Gastrocnemius medialis (tissue), 4 donors: ENCODE measurements around the gene RNF19B. TPM values are rescaled to one million over a fixed set of nuclear protein-coding genes. Genes with fewer than 3 reads are reported as not detected.

Experiments
- ATAC-seq, 2 donors: fragments of 150-250 bp; one replicate each; pipeline ENCODE4 v1.9.1; 2016
- DNase-seq, 2 donors: peaks; one replicate each; pipeline ENCODE4 v3.0.0-alpha.2; 2019
- H3K27ac ChIP-seq, 4 donors: fragments of 200-600 bp; sonication (generic); 1 replicate in 1 of 4; 2 replicates in 3 of 4; pipeline ENCODE4 v1.5.1; 2016 to 2018; ENCODE audit warnings: mild to moderate bottlenecking in 2 of 4, moderate library complexity in 1 of 4
- H3K27me3 ChIP-seq, 3 donors: fragments of 200-600 bp; sonication (generic) in 2 of 3; 1 replicate in 1 of 3; 2 replicates in 2 of 3; pipeline versions ENCODE4 v1.5.1 to v1.6.0; 2016 to 2019; ENCODE audit warnings: mild to moderate bottlenecking in 1 of 3, moderate library complexity in 1 of 3
- H3K36me3 ChIP-seq, 2 donors: fragments of 200-600 bp; sonication (generic) in 1 of 2; one replicate each; pipeline ENCODE4 v1.5.1; 2017 to 2018
- H3K4me1 ChIP-seq, 2 donors: fragments of 200-600 bp; sonication (generic) in 1 of 2; one replicate each; pipeline ENCODE4 v1.5.1; 2016 to 2017; ENCODE audit warnings: mild to moderate bottlenecking in 2 of 2
- H3K4me3 ChIP-seq, 4 donors: fragments of 200-600 bp; sonication (generic) in 3 of 4; 1 replicate in 1 of 4; 2 replicates in 3 of 4; pipeline ENCODE4 v1.5.1; 2016 to 2019; ENCODE audit warnings: mild to moderate bottlenecking in 2 of 4
- H3K9me3 ChIP-seq, 3 donors: fragments of 200-600 bp; sonication (generic) in 2 of 3; 1 replicate in 1 of 3; 2 replicates in 2 of 3; pipeline ENCODE4 v1.5.1; 2016 to 2019
- CTCF ChIP-seq, 5 experiments: fragments of 450-650 bp in 3 of 5; fragments of 200-600 bp in 2 of 5; sonication (generic) in 2 of 5; IDR thresholded peaks in 4 of 5; conservative IDR thresholded peaks in 1 of 5; 1 replicate in 4 of 5; 2 replicates in 1 of 5; pipeline ENCODE4 v1.5.1; 2016 to 2019; ENCODE audit warnings: antibody characterized with exemption in 5 of 5, mild to moderate bottlenecking in 3 of 5, moderate library complexity in 3 of 5
- POLR2A ChIP-seq, 2 donors: fragments of 450-650 bp; IDR thresholded peaks; one replicate each; pipeline ENCODE4 v1.6.1; 2017; ENCODE audit warnings: antibody characterized with exemption in 2 of 2, mild to moderate bottlenecking in 2 of 2, moderate library complexity in 2 of 2
- in situ Hi-C, 4 donors: fragments of 200-750 bp; cut with MboI; loops; one replicate each; pipeline versions ENCODE4 v1.15.0 to v1.8.0; 2017; ENCODE audit warnings: low sequenced_read_pairs in 4 of 4
- intact Hi-C: fragments of 100-400 bp; cut with DNase I; formaldehyde crosslinking; loops from one replicate; pipeline ENCODE4 v1.15.1; 2023; ENCODE audit warnings: low total_unique reads
- total RNA-seq, 4 donors: library from RNA; depleted of rRNA; stranded (reverse); fragments of >200 nt; gene quantifications; one replicate each; pipeline versions ENCODE4 v1.1.0 to v1.2.3, GENCODE V29; 2016

The RNF19B gene
- total RNA-seq, 4 donors from 2014 or later = 22.7 to 34.4 (median 28.6) TPM

- peaks cover 0 to 2% (median 0%) of the 10 kb centered on the region in 3 donors for H3K9me3 ChIP-seq
- TF ChIP-seq CTCF (IDR thresholded peaks at IDR 0.05 in 4 of 5, conservative IDR thresholded peaks at IDR 0.05 in 1 of 5) (no peak), POLR2A (IDR thresholded peaks at IDR 0.05) (no peak)
- in situ Hi-C loops = no loop called here
- H3K4me1 ChIP-seq = peaks cover 22 to 29% of the 10 kb centered on the region in 2 donors
- no peak for ATAC-seq
- H3K4me3 ChIP-seq = no peak overlapping the region
- H3K36me3 ChIP-seq = no peaks in the 10 kb centered on the region
- H3K27ac ChIP-seq = no peak overlapping the region
- peaks cover 0 to 3% (median 0%) of the 10 kb centered on the region in 3 donors for H3K27me3 ChIP-seq
- DNase-seq = no peak
- intact Hi-C loops = loop anchor here (5.0 kb wide), 2 partner anchors 46 to 76 kb away; partner anchors contain the start of gene AK2
These were observed 3.7 kb downstream of the RNF19B start for GRCh38 chr1:32960819-32961355.

GRCh38 chr1:32960342-32960741 is 4.3 kb downstream of the RNF19B start:
- H3K9me3 ChIP-seq = no peaks in the 10 kb centered on the region
- DNase-seq = no peak
- H3K27ac ChIP-seq = no peak overlapping the region
- intact Hi-C loops = loop anchor here (5.0 kb wide), 2 partner anchors 47 to 77 kb away; partner anchors contain the start of gene AK2
- TF ChIP-seq CTCF (IDR thresholded peaks at IDR 0.05 in 4 of 5, conservative IDR thresholded peaks at IDR 0.05 in 1 of 5) (no peak), POLR2A (IDR thresholded peaks at IDR 0.05) (no peak)
- no peak overlapping the region for H3K4me3 ChIP-seq
- H3K4me1 ChIP-seq = peaks cover 22 to 29% of the 10 kb centered on the region in 2 donors
- no peaks in the 10 kb centered on the region for H3K36me3 ChIP-seq
- ATAC-seq = no peak
- H3K27me3 ChIP-seq = peaks cover 0 to 2% (median 0%) of the 10 kb centered on the region in 3 donors
- in situ Hi-C loops = no loop called here

- DNase-seq = no peak
- no peak overlapping the region for H3K4me3 ChIP-seq
- H3K9me3 ChIP-seq = no peaks in the 10 kb centered on the region
- in situ Hi-C loops = no loop called here
- no peak for ATAC-seq
- TF ChIP-seq CTCF (IDR thresholded peaks at IDR 0.05 in 4 of 5, conservative IDR thresholded peaks at IDR 0.05 in 1 of 5) (no peak), POLR2A (IDR thresholded peaks at IDR 0.05) (no peak)
- peaks cover 22 to 25% of the 10 kb centered on the region in 2 donors for H3K4me1 ChIP-seq
- no peaks in the 10 kb centered on the region for H3K27me3 ChIP-seq
- no peaks in the 10 kb centered on the region for H3K36me3 ChIP-seq
- intact Hi-C loops = no loop called here
- H3K27ac ChIP-seq = no peak overlapping the region
These were observed 5.8 kb downstream of the RNF19B start for GRCh38 chr1:32958827-32959226.

- Histone ChIP-seq H3K27ac (no peak overlapping the region), H3K4me3 (no peak overlapping the region), H3K4me1 (peaks cover 9 to 10% of the 10 kb centered on the region in 2 donors), H3K9me3 (no peaks in the 10 kb centered on the region), H3K36me3 (no peaks in the 10 kb centered on the region), H3K27me3 (no peaks in the 10 kb centered on the region)
- in situ Hi-C loops = no loop called here
- ATAC-seq = no peak
- no peak for TF ChIP-seq CTCF (IDR thresholded peaks at IDR 0.05 in 4 of 5, conservative IDR thresholded peaks at IDR 0.05 in 1 of 5)
- no peak for TF ChIP-seq POLR2A (IDR thresholded peaks at IDR 0.05)
- intact Hi-C loops = no loop called here
- no peak for DNase-seq
These were observed 7.6 kb downstream of the RNF19B start for GRCh38 chr1:32957017-32957416.

GRCh38 chr1:32954168-32954567 is 10.4 kb downstream of the RNF19B start:
- ATAC-seq (no peak), DNase-seq (no peak)
- peaks cover 8 to 15% of the 10 kb centered on the region in 2 donors for H3K4me1 ChIP-seq
- H3K36me3 ChIP-seq = no peaks in the 10 kb centered on the region
- TF ChIP-seq POLR2A (IDR thresholded peaks at IDR 0.05) (no peak), CTCF (IDR thresholded peaks at IDR 0.05 in 4 of 5, conservative IDR thresholded peaks at IDR 0.05 in 1 of 5) (no peak)
- no peak overlapping the region for H3K4me3 ChIP-seq
- no peaks in the 10 kb centered on the region for H3K27me3 ChIP-seq
- in situ Hi-C loops = no loop called here
- intact Hi-C loops = no loop called here
- H3K27ac ChIP-seq = no peak overlapping the region
- H3K9me3 ChIP-seq = no peaks in the 10 kb centered on the region
